Tibial nerve (tissue), 3 donors: Measurements from ENCODE around the gene ISYNA1.

ENCODE experiments used
- CTCF ChIP-seq, 5 experiments: fragments of 200-600 bp in 3 of 5; fragments of 450-650 bp in 2 of 5; sonication (generic) in 3 of 5; IDR thresholded peaks; one replicate each; pipeline ENCODE4 v1.5.1; 2016 to 2019; ENCODE audit warnings: antibody characterized with exemption in 5 of 5, mild to moderate bottlenecking in 3 of 5, moderate library complexity in 2 of 5
- POLR2A ChIP-seq, 2 donors: fragments of 450-650 bp; IDR thresholded peaks; one replicate each; pipeline ENCODE4 v1.6.1; 2017; ENCODE audit warnings: antibody characterized with exemption in 2 of 2, mild to moderate bottlenecking in 2 of 2, moderate library complexity in 2 of 2

- TF ChIP-seq CTCF (IDR thresholded peaks at IDR 0.05) (no peak), POLR2A (IDR thresholded peaks at IDR 0.05) (no peak)
These were observed 45.5 kb downstream of the ISYNA1 start for GRCh38 chr19:18392417-18392816.
